Body of pancreas (tissue), 4 donors: ENCODE data around the gene SOX9.

Source experiments
- POLR2A ChIP-seq, 3 donors: fragments of 450-650 bp; IDR thresholded peaks; one replicate each; pipeline ENCODE4 v1.6.1; 2016; ENCODE audit warnings: antibody characterized with exemption in 3 of 3, mild to moderate bottlenecking in 2 of 3
- TF ChIP-seq, protein P1 (sequence below), 7 experiments: fragments of 450-650 bp in 4 of 7; fragments of 200-600 bp in 3 of 7; sonication (generic) in 3 of 7; IDR thresholded peaks; one replicate each; pipeline ENCODE4 v1.5.1; 2016 to 2019; ENCODE audit warnings: antibody characterized with exemption in 7 of 7

DNA sequence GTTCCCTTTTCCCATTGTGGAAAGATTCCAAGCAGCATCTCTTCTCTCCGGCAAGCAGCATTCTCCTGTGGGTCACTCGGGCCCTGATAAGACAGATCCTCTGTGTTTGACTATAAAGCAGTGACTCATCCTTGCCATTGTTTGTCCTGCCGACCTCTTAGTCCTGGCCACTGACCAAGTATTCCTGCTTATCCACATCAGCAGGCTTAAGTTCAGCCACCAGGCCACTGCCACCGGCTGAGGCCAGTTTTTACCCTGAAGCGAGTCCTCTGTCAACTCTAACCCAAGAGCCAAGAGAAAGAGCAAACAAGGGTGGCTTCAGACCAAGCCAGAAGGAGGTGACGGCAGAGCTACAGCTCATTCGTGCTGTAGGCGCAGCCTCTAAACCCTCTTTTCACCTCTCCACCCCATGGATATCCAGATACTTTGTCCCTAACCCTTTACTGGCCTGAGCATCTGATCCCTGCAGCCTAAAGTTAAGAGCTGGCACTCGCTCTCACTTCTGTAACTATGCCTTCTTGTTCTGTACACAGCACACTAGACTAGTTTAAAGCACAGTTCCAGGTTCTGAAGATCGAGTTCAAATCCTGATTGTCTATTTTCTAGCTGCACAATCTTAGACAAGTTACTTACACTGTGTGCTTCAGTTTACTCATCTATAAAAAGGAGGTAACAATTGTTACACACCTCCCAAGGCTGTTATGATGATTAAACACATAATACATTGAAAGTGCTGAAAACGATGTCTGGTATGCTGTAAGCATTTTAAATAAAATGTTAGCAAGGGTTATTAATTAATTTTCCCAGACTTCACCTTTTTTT, 31.0 kb downstream of the SOX9 start:
- TF ChIP-seq, protein P1, sequence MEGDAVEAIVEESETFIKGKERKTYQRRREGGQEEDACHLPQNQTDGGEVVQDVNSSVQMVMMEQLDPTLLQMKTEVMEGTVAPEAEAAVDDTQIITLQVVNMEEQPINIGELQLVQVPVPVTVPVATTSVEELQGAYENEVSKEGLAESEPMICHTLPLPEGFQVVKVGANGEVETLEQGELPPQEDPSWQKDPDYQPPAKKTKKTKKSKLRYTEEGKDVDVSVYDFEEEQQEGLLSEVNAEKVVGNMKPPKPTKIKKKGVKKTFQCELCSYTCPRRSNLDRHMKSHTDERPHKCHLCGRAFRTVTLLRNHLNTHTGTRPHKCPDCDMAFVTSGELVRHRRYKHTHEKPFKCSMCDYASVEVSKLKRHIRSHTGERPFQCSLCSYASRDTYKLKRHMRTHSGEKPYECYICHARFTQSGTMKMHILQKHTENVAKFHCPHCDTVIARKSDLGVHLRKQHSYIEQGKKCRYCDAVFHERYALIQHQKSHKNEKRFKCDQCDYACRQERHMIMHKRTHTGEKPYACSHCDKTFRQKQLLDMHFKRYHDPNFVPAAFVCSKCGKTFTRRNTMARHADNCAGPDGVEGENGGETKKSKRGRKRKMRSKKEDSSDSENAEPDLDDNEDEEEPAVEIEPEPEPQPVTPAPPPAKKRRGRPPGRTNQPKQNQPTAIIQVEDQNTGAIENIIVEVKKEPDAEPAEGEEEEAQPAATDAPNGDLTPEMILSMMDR (IDR thresholded peaks at IDR 0.05), result peak in 1 of 7 experiments; percentile 36
- no peak for TF ChIP-seq POLR2A (IDR thresholded peaks at IDR 0.05)
